Cardiac fibroblast (primary cell): ENCODE measurements around the gene SPO11.

Source experiments
- DNase-seq, 2 donors: peaks; one replicate each; pipeline versions ENCODE4 v3.0.0 to v3.0.0-alpha.2; 2010; ENCODE audit warnings: low read depth in 2 of 2
- H3K4me3 ChIP-seq, 2 donors: replicated peaks in 1 of 2; 1 replicate in 1 of 2; 2 replicates in 1 of 2; pipeline ENCODE4 v1.5.1; 2011; ENCODE audit warnings: low read depth in 2 of 2, low read length in 2 of 2, mild to moderate bottlenecking in 2 of 2, moderate library complexity in 1 of 2
- CTCF ChIP-seq: IDR thresholded peaks from one replicate; pipeline ENCODE4 v1.5.1; 2011; ENCODE audit warnings: low read depth, mild to moderate bottlenecking, low read length, inconsistent platforms

Gene SPO11

GRCh38 chr20:57322476-57322875, 7.1 kb upstream of the SPO11 start:
- no peak for DNase-seq
- H3K4me3 ChIP-seq: no peak overlapping the region

GRCh38 chr20:57323034-57323433, 6.6 kb upstream of the SPO11 start:
- no peak overlapping the region for H3K4me3 ChIP-seq
- TF ChIP-seq CTCF: no peak
- DNase-seq: peak; percentile 2 to 20

More at GRCh38 chr20:57322476-57322875, 7.1 kb upstream of the SPO11 start:
- TF ChIP-seq CTCF: no peak

- no peak overlapping the region for H3K4me3 ChIP-seq
- no peak for TF ChIP-seq CTCF
- DNase-seq: no peak
Observed at GRCh38 chr20:57325632-57326356, 3.8 kb upstream of the SPO11 start.

GRCh38 chr20:57326667-57327455, 2.7 kb upstream of the SPO11 start:
- H3K4me3 ChIP-seq: no peak overlapping the region
- no peak for DNase-seq
- no peak for TF ChIP-seq CTCF

GRCh38 chr20:57327820-57328219, 1.8 kb upstream of the SPO11 start:
- no peak for DNase-seq
- no peak overlapping the region for H3K4me3 ChIP-seq
- TF ChIP-seq CTCF: no peak

- H3K4me3 ChIP-seq: no peak overlapping the region
- no peak for TF ChIP-seq CTCF
- DNase-seq: peak in 1 of 2 donors; percentile 6
Observed at GRCh38 chr20:57330998-57331397, 1.4 kb downstream of the SPO11 start.
